CD4-positive, alpha-beta T cell (primary cell): Measurements from ENCODE around the gene GARIN5A. TPM values are rescaled to one million over a fixed set of nuclear protein-coding genes. Genes with fewer than 3 reads are reported as not detected.

Experiments used
- ATAC-seq: fragments of 200-7000 bp; cut with Tn5 transposase; one replicate; pipeline ENCODE4 v1.10.0; 2022; ENCODE audit warnings: mild to moderate bottlenecking; ENCODE audit not compliant: poor library complexity
- CTCF ChIA-PET: fragments of 350-600 bp; sonication (Branson Sonifier 250); formaldehyde crosslinking; loops from one replicate; lab custom pipeline; 2021; ENCODE audit warnings: antibody characterized with exemption, inconsistent platforms; lab: Charles Lee
- POLR2A ChIA-PET: fragments of 350-600 bp; sonication (Branson Sonifier 250); formaldehyde crosslinking; loops from one replicate; lab custom pipeline; 2021; ENCODE audit warnings: antibody characterized with exemption, inconsistent platforms; lab: Charles Lee
- DNase-seq, 14 experiments: peaks; one replicate each; pipeline ENCODE4 v3.0.0-alpha.2; 2013 to 2020; ENCODE audit warnings: mixed read lengths in 2 of 14
- H3K27ac ChIP-seq, 2 donors: one replicate each; pipeline versions ENCODE4 v1.5.1 to v1.7.0; 2013; ENCODE audit warnings: low read length in 2 of 2, low read depth in 1 of 2, mild to moderate bottlenecking in 1 of 2
- H3K27me3 ChIP-seq, 2 experiments: 1 replicate in 1 of 2; 2 replicates in 1 of 2; pipeline versions ENCODE4 v1.6.1 to v1.7.0; 2013; ENCODE audit warnings: low read length in 2 of 2, control low read depth in 1 of 2, mild to moderate bottlenecking in 1 of 2, moderate library complexity in 1 of 2; ENCODE audit not compliant: insufficient read depth in 2 of 2, control insufficient read depth in 1 of 2
- H3K36me3 ChIP-seq: one replicate; pipeline ENCODE4 v1.6.1; 2013; ENCODE audit warnings: low read length, control low read depth; ENCODE audit not compliant: insufficient read depth
- H3K4me1 ChIP-seq: one replicate; pipeline ENCODE4 v1.6.1; 2013; ENCODE audit warnings: low read length, control low read depth; ENCODE audit not compliant: insufficient read depth
- H3K4me3 ChIP-seq: one replicate; pipeline ENCODE4 v1.5.1; 2013; ENCODE audit warnings: mild to moderate bottlenecking, low read length, moderate library complexity
- H3K9me3 ChIP-seq, 2 experiments: 1 replicate in 1 of 2; 2 replicates in 1 of 2; pipeline versions ENCODE4 v1.6.1 to v1.7.0; 2013; ENCODE audit warnings: low read length in 2 of 2, mild to moderate bottlenecking in 2 of 2, control low read depth in 1 of 2, moderate library complexity in 1 of 2; ENCODE audit not compliant: control insufficient read depth in 1 of 2, insufficient read depth in 1 of 2
- H3K27ac Mint-ChIP-seq: one replicate; pipeline ENCODE4 v1.8.0; 2020; ENCODE audit warnings: mixed read lengths
- H3K27me3 Mint-ChIP-seq: one replicate; pipeline ENCODE4 v1.8.0; 2021; ENCODE audit warnings: mixed read lengths
- H3K36me3 Mint-ChIP-seq: one replicate; pipeline ENCODE4 v1.8.0; 2021; ENCODE audit warnings: low read depth, mixed read lengths
- H3K4me1 Mint-ChIP-seq: one replicate; pipeline ENCODE4 v1.8.0; 2021; ENCODE audit warnings: low read depth, mixed read lengths
- H3K4me3 Mint-ChIP-seq: one replicate; pipeline ENCODE4 v1.8.0; 2020; ENCODE audit warnings: mild to moderate bottlenecking, mixed read lengths
- H3K9me3 Mint-ChIP-seq: one replicate; pipeline ENCODE4 v1.8.0; 2020; ENCODE audit warnings: mixed read lengths
- intact Hi-C, 2 experiments: fragments of 100-400 bp; cut with DNase I in 1 of 2; cut with micrococcal nuclease in 1 of 2; formaldehyde crosslinking; loops; one replicate each; pipeline versions ENCODE4 v1.15.1 to v1.9.0; 2023 to 2025; cut with DNase I, micrococcal nuclease
- total RNA-seq, 174 experiments: library from RNA in 2 of 174; stranded (reverse) in 2 of 174; gene quantifications; one replicate each; pipeline ENCODE4 v1.2.3 and lab custom pipeline; 2021 to 2026
- TF ChIP-seq, protein P1 (sequence below): fragments of 200-600 bp; IDR thresholded peaks from one replicate; pipeline ENCODE4 v1.8.0; 2022; ENCODE audit warnings: antibody characterized with exemption, mild to moderate bottlenecking

Gene GARIN5A
- total RNA-seq, 2 experiments from 2014 or later: 0.50 TPM; not detected in 1

DNA sequence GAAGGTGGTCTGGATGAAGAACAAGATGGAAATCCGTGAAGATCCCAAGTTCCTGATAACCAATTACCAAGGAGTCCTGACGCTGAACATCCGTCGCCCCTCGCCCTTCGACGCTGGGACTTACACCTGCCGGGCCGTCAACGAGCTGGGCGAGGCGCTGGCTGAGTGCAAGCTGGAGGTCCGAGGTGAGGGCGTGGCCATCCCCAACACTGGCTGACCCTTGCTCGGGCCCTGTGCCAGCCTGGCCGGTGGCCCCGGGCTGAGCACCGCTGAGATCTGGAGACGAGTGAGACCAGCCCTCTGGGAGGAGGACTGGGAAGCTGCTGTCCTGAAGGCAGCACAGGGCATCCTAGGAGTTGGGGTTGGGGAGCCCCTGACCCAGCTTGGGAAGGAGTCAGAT, 12.3 kb downstream of the GARIN5A start:
- Mint-ChIP-seq H3K27ac (no peak overlapping the region), H3K27me3 (peaks cover 42% of the 10 kb centered on the region), H3K4me3 (no peak overlapping the region), H3K9me3 (no peaks in the 10 kb centered on the region), H3K4me1 (no peaks in the 10 kb centered on the region), H3K36me3 (no peaks in the 10 kb centered on the region)
- ATAC-seq (no peak), DNase-seq (peak in 1 of 14 experiments; percentile 21)
- intact Hi-C loops: no loop called here
- Histone ChIP-seq H3K27ac (no peak overlapping the region), H3K4me1 (peaks cover 5% of the 10 kb centered on the region), H3K27me3 (peaks cover 4 to 5% of the 10 kb centered on the region in 2 experiments), H3K4me3 (no peak overlapping the region), H3K36me3 (no peaks in the 10 kb centered on the region), H3K9me3 (no peaks in the 10 kb centered on the region)
- CTCF ChIA-PET: no interaction called here
- POLR2A ChIA-PET: no interaction called here
- TF ChIP-seq, protein P1, sequence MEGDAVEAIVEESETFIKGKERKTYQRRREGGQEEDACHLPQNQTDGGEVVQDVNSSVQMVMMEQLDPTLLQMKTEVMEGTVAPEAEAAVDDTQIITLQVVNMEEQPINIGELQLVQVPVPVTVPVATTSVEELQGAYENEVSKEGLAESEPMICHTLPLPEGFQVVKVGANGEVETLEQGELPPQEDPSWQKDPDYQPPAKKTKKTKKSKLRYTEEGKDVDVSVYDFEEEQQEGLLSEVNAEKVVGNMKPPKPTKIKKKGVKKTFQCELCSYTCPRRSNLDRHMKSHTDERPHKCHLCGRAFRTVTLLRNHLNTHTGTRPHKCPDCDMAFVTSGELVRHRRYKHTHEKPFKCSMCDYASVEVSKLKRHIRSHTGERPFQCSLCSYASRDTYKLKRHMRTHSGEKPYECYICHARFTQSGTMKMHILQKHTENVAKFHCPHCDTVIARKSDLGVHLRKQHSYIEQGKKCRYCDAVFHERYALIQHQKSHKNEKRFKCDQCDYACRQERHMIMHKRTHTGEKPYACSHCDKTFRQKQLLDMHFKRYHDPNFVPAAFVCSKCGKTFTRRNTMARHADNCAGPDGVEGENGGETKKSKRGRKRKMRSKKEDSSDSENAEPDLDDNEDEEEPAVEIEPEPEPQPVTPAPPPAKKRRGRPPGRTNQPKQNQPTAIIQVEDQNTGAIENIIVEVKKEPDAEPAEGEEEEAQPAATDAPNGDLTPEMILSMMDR: no peak

- CTCF ChIA-PET: interaction anchor here (0.8 kb wide), 1 partner anchor 96 kb away, joined by 3 read pairs; no protein-coding TSS in a partner anchor
- POLR2A ChIA-PET: interaction anchor here (1.4 kb wide), 1 partner anchor 79 kb away, joined by 4 read pairs; the partner anchor contains the start of gene POLD1
- H3K36me3 Mint-ChIP-seq: no peaks in the 10 kb centered on the region
- Histone ChIP-seq H3K27ac (no peak overlapping the region), H3K27me3 (peaks cover 4 to 13% of the 10 kb centered on the region in 2 experiments), H3K4me1 (peaks cover 5% of the 10 kb centered on the region), H3K9me3 (no peaks in the 10 kb centered on the region), H3K36me3 (no peaks in the 10 kb centered on the region), H3K4me3 (no peak overlapping the region)
- intact Hi-C loops: no loop called here
- no peaks in the 10 kb centered on the region for H3K9me3 Mint-ChIP-seq
- no peak overlapping the region for H3K4me3 Mint-ChIP-seq
- H3K27ac Mint-ChIP-seq: no peak overlapping the region
- no peak for ATAC-seq
- H3K27me3 Mint-ChIP-seq: peaks cover 42% of the 10 kb centered on the region
- TF ChIP-seq, protein P1: no peak
- no peak for DNase-seq
- H3K4me1 Mint-ChIP-seq: no peaks in the 10 kb centered on the region
Measured at GRCh38 chr19:50462970-50463369, 13.7 kb downstream of the GARIN5A start.

DNA sequence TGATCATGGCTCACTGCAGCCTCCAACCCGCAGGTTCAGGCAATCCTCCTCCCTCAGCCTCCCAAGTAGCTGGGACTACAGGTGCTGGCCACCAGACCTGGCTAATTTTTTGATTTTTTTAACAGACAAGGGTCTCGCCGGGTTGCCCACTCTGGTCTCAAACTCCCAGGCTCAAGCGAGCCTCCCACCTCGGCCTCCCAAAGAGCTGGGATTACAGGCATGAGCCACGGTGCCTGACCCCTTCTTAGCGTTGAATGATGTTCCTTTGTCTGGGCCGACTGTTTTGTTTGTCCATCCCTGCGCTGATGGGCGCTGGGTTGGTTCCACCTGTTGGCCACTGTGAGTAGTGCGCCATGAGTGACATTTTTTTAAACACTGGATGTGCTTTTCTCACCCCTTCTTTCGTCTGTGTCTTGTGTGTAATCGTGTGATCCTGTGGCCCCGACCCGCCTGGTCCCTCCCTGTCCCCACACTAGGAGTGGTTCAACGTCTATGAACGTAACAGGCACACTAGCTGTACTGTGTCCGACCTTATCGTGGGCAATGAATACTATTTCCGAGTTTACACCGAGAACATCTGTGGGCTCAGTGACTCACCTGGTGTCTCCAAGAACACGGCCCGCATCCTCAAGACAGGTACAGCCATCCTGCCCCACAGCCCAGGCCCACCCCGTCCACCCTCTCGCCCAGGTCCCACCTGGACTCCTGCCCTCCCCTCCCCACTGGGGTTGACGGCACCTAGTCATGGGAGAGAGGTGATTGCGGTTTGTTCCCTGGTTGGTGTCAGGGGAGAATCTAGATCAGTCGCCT, 15.4 kb downstream of the GARIN5A start:
- Histone ChIP-seq H3K36me3 (no peaks in the 10 kb centered on the region), H3K4me3 (no peak overlapping the region), H3K9me3 (no peaks in the 10 kb centered on the region), H3K27ac (no peak overlapping the region), H3K4me1 (peaks cover 5% of the 10 kb centered on the region), H3K27me3 (peaks cover 7 to 19% of the 10 kb centered on the region in 2 experiments)
- TF ChIP-seq, protein P1: peak; percentile 70
- DNase-seq (peak in 13 of 14 experiments; percentile 26 to 79 (median 45)), ATAC-seq (peak; percentile 90)
- no peak overlapping the region for H3K27ac Mint-ChIP-seq
- intact Hi-C loops: loop anchor here (1.0 kb wide), 3 partner anchors 92 to 104 kb away; no protein-coding TSS in a partner anchor
- no peaks in the 10 kb centered on the region for H3K9me3 Mint-ChIP-seq
- H3K27me3 Mint-ChIP-seq: peaks cover 51% of the 10 kb centered on the region
- no peaks in the 10 kb centered on the region for H3K36me3 Mint-ChIP-seq
- ChIA-PET POLR2A (interaction anchor here (0.7 to 2.0 kb wide), 2 partner anchors 85 to 104 kb away, joined by 6 to 7 read pairs; partner anchors contain the start of gene NR1H2), CTCF (interaction anchor here (0.6 to 1.5 kb wide), 3 partner anchors 61 to 104 kb away, joined by 3 to 5 read pairs (median 3); no protein-coding TSS in a partner anchor)
- H3K4me3 Mint-ChIP-seq: no peak overlapping the region
- H3K4me1 Mint-ChIP-seq: no peaks in the 10 kb centered on the region
